HG02763 (cell line): ENCODE results near the gene NDUFS2.
A peak's percentile ranks its signal among the peaks of the same experiment; 100 is the strongest.

Experiments
- ATAC-seq: cut with Tn5 transposase; IDR thresholded peaks from one replicate; pipeline ENCODE4 v1.9.1; 2021; ENCODE audit warnings: mild to moderate bottlenecking, moderate library complexity; ENCODE audit not compliant: unreplicated experiment

NDUFS2 gene

DNA sequence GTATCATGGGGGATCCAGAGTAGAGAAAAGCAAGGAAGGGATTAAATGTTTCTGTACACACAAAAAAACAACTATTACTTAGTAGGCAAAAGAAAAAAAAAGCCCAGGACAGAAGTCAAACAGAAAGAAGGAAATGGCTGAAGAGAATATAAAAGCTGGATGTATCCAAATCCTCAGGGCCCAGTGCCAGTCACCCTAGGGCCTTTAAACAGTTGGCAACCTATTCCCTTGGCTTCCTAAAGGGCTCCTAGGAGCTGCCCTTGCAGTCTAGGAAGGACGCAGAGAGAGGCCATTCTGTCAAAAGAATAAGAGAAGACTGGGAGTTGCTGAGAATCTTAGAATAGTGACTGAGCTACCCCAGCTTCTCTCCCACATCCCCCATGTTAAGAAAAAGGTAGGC is 29.8 kb upstream of the NDUFS2 start:
- no peak for ATAC-seq

DNA sequence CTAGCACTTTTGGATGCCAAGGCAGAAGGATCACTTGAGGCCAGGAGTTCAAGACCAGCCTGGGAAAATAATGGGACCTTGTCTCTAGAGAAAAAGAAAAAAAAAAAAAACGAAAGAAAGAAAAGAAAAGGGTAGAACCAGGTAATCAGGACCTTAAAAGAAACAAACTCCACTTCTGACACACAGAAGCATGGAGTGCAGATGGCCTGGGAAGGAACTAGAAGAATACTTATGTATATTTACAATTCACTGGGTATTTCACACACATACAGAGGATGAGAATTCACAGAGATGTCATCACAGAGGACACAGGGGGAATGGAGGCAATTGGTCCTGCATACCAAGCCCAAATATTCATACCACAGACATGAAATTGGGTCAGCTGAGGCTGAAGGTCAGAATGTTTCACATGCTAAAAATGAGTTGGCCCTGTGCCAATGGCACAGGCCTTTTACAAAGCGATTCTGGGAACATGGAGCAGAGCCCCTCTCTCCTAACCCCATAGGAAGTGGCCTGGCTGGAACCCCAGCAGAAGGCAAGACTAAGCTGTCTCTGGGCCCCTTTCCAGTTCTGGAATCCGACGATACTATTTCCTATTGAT is 29.3 kb upstream of the NDUFS2 start:
- ATAC-seq: no peak

DNA sequence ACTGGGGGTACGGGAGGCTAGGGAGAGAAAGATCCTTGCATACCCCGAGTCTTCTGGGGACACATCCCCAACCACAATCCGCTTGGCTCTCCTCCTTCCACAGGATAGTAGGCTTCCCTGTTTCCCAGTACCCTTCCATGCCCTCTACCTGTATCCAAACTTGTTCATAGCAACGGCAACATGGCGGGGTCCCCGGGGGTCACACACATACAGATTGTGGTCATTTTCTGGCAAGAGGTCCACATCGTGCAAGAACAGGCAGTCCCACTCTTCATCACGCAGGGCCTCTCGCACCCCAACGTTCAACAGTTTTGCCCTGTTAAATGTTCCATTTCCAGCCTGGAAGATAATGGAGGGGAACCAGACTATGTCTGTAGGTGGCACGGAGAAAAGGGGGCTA is 28.5 kb upstream of the NDUFS2 start:
- no peak for ATAC-seq

DNA sequence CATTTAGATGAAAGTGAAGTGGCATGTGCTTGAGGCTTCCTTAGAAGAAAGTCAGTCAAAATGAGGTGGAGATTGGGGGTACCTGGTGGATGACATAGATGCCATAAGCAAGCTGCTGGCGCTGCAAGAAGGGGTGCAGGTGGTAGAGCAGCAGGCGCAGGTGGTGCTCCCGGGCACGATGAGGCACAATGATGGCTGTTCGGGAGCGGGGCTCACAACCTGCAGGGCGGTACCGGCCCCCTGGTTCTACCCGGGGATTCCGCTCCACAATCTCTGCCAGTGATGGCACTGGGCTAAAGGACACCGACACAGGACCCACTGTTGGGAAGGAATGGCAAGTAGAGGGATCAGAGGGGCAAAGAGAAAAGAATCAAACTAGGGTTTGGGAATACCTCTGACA is 27.3 kb upstream of the NDUFS2 start:
- ATAC-seq: no peak

DNA sequence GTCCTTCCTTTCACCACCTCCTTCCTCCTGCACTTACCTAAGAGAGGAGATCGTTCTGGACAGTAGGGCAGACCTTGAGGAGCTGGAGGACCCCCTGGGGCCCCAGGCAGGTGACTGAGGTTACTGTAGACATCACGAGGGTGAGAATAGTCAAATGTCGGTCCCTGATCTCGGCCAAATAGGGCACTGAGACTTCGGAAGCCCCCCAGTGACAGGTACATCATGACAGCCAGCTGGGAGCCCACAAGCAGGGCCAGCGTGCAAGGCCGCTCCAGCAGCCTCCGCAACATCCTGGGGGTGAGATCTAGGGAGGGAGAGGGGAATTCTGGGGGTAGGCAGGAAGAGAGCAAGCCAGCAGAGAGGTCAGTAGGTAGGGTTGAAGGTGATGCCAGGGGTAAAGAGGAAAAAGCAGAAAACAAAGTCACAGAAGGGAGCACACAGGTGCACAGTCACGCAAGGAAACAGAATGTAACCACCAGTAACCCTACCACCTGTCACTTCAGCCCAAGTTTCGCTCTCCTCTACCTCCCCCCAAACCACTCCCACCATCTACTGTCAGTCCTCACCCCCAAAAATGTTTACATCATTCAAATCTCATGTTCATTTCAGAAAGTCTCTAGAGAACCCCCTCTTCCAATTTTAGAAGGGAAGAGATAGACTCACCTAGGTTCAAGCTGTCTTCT is 26.3 kb upstream of the NDUFS2 start:
- no peak for ATAC-seq

DNA sequence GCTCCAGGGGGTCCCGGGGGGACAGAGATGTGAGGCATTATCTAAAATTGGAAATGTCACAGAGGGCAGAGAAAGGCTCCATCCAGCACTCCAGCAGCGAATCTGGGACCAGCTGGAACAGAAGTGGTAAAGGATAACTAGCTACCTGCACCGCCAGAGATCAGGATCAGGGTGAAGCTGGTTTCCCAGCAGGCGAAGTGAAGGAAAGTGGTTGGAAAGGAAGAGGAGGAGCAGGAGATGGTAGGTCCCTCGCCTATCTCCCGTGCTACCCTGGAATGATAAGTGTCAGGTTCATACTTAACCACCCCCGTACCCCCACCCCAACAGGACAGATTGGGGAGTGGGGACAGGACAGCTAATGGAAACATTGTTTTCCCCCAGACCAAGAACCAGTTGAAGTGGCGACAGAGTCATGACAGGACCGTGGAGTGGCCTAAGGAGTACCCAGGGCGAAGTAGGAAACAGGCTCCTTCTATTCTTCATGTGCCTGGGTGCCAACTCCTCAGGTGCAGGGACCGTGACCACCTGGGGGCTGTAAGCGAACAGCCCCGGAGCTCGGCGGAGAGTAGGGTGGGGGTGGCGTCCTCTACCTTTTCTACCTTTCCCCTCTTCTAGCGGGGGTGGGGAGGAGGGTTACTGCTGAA is 25.6 kb upstream of the NDUFS2 start:
- no peak for ATAC-seq

DNA sequence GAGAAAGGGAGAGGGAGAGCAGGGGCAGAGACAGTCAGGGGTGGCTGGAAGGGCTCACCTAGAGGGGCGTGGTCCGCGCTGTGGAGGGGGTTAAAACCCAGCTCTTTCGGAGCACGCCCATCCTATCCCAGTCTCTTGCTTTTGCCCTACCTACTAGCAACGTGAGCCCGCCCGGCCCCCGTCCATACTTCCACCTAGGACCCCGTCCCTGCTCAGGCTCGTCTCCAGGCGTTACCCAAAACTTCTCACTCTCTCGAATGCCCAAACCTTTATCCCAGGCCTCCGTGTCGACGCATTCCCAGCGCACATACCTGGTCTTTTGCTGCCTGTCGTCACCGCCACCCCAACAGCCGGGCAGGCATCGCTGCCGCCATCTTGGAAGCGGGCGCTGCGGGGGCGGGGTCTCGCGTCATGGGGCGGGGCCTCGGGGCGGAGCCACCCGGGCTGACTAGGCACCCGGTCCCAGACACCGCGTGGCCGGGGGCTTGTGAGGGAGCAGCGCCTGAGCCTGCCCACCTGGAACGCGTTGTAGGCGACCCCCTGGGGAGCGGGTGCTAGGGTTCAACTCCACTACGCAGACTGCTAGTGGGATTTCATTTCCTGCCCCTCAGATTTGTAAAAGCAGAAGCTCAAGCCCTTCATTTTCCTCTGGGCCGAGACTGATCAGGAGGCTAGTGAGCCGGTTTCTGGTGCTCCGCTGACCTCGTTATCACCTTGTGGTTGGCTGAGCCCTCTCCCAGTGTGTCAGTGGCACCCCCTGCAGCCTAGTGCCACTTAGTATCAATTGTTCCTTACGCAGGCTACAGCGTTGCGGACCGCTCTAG is 24.8 kb upstream of the NDUFS2 start, which contains the start of gene B4GALT3:
TSS of gene B4GALT3 (minus strand) at position 396 of the 824 bp plus-strand sequence. CDS start 1,447 bp downstream, outside the sequence.
- ATAC-seq: peak; percentile 74

DNA sequence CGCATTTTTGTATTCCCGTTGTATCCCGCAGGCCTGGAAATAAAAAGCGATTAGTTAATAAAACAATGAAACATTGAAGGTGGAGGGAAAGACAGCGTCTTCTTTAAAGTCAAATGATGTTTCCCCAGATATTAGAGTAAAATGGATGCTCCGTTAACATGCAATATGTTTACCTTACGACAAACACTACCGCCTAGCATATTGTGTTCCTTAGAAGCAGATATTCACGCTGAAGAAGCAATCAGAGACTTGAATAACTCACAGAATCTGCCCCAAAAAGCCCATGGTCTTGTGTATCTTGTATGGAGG is 24.3 kb upstream of the NDUFS2 start:
- ATAC-seq: no peak

DNA sequence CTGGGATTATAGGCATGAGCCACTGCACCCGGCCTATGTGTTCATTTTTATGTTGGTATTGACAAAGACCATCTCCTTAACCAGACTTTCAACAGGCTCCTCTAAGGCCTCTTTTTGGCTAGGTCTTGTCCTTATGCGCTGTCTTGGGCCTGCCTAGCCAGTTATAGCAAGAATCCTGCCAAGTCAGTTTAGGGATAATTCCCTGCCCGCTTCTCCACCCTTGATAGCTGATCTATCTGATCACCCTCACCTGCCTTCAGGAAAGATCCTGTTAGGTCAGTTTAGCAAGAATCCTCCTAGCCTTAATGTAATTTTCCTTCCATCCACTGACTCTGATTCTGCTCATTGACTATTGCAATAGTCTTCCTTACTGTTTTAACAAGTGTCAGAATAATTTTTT is 22.5 kb upstream of the NDUFS2 start:
- ATAC-seq: no peak

DNA sequence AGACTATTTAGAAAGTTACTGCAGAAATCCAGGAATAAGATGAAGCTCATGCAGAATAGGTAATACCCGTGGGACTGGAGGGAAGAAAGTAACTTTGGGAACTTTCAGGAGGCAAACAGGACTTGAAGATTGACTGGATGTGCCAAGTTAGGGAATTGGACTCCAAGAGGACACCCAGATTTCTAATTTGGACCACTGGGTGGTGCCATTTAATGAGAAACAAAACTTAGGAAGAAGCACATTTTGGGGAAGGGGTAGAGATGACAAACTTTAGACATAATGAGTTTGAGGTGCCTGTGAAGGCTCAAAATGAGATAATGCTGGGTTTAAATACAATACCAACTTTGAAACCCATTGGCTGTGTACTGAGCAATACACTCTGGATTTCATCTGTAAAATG is 21.5 kb upstream of the NDUFS2 start:
- ATAC-seq: no peak

DNA sequence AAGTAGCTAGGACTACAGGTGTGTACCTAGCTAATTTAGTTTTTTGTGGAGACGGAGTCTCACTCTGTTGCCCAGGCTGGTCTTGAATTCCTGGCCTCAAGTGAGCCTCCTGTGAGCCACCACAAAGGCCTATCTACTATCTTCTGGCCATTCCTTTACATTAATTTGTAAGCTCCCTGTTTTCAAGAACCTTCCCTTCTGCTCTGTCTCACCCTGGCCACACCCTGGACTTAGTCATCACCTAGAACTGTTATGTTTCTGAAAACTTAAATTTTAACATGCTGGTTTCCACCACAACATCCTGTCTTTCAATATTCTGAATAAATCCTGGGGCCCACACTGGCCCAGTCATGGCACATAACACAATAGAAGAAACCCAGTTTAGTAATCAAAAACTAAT is 20.0 kb upstream of the NDUFS2 start:
- ATAC-seq: peak; percentile 33

DNA sequence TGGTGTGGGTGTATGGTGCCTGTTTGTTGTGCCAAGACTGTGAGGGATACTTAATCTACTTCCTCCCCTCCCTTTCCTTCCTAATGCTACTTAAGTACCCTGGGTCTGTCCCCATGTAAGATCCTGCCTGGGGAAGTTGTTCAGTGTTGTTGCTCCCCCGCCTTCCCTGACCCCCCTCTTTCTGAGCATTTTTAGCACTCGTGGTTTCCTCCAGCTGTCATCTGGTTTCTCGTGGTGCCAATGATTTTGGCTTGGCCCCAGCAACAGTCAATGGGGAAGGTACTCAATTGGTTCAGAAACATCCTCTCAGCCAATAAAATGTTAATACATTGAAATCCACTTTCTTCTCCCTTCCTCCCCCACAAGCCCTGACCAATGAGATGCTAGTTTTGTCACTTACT is 16.9 kb upstream of the NDUFS2 start:
- peak; percentile 66 for ATAC-seq

DNA sequence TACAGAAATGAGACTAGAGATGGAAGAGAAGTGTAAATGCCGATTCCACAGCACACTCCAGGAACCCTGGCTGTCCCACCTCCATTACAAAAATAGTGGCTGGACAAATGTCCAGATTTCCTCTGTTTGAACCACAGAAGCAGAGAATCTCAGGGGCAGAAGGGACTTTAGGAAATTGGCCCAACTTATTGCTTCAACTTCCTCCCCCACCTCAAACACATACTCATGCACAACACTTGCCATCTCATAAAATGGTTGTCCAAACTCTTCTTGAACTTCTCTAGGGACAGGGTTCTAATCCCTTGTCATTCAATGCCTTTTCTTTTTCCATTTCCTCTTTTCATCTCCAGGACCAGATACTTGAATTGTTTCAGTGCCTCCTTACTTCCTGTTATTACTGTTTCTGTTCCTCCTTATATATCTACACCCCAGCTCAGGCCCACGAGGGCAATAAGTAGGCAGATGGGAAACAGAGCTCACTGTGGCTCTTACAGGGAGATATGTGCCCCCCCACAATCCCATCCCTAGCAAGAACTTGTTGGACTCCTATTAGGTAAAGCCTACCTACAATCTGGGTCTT is 16.3 kb upstream of the NDUFS2 start:
- ATAC-seq: peak; percentile 6

DNA sequence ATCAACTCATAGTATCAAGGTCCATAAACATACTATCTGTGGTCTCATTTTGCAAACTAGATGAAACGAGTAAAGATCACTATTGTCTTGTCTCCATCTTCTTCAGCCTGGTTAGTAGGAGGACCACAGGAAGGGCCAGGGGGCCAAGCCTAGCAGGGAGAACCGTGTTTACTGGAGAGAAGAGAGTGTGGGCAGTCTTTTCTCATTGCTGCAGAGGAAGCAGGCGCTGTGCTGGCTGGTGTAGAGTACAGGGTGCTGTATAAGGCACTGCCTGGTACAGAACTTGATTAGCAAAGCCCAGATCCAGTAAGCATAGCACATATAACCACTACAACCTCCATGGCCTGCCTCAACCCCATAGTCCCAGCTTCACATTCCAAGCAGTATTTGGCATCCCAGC is 14.9 kb upstream of the NDUFS2 start:
- ATAC-seq: no peak

DNA sequence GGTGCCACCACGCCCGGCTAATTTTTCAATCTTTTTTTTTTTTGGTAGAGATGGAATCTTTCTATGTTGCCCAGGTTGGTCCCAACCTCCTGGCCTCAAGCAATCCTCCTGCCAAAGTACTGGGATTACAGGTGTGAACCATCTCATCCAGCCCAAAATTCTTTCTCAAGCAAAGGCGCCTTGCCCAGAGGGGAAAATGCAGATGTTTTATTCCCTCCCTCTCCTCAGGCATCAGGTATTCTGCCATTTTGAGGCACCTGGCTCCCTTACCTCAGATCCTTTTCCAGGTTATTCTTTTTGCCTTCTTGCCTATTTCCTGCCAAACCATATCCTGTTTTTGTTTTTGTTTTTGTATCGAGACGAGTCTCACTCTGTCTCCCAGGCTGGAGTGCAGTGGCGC is 13.8 kb upstream of the NDUFS2 start:
- ATAC-seq: no peak

DNA sequence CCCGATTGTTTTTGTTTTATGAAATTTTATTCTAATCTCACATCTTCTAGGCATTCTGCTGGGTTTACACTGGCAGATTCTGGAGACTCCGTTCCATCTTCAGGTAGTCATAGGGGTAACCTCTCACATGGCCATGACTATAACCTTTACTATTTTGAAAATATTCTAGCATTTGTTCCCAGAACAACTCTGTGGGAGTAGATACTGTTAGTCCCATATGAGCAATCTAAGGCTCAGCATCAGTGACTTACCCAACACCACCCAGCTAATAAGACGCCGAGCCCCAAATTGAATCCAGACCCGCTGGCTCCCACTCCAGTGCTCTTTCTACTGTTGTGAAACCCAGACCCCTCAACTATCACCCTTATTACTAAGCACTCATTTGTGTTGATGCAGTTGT is 13.1 kb upstream of the NDUFS2 start:
- ATAC-seq: no peak

DNA sequence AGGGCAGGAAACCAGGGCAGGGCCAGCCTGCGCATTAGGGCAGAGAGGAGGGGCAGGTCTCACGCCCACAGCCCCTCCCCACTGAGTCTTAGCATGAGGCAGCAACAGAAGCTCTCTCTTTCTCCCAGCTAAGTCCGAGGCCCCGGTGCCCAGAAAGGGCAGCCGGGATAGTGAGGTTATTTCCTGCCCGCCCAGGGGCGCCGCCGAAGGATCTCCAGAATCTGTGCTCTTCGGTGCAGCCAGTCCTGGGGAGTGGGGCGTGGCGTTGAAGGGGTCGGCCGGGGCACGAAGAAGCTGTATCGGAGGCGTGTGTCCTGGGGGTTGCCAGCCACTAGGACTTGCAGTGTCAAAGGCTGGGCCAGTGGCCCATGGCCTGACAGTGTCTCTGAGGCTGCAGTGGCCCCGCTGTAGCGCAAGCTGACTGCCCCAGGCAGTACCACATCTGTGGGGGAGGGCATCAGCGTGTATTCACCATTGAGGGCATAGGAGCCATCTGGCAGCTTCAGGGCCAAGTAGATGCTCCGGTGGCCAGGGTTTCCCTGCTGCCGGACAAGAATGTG is 11.1 kb upstream of the NDUFS2 start:
- ATAC-seq: no peak

DNA sequence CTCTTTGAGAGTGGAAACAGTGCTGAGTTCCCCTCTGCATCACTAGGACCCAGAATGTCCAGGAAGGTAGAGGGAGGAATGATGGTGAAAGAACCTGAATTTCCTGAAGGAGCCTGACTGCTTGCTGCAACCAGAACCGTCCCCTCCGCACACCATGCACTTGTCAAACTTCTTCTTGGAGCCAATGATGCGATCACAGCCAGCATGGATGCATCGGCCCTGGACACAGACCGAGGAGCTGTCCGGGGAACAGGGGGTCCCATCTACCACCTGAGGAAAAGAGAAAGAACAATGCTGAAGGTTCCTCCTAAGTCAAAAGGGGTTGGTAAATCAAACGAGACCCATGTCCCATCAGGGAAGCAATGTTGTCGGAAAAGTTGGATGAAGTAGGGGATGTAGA is 10.2 kb upstream of the NDUFS2 start:
- no peak for ATAC-seq

DNA sequence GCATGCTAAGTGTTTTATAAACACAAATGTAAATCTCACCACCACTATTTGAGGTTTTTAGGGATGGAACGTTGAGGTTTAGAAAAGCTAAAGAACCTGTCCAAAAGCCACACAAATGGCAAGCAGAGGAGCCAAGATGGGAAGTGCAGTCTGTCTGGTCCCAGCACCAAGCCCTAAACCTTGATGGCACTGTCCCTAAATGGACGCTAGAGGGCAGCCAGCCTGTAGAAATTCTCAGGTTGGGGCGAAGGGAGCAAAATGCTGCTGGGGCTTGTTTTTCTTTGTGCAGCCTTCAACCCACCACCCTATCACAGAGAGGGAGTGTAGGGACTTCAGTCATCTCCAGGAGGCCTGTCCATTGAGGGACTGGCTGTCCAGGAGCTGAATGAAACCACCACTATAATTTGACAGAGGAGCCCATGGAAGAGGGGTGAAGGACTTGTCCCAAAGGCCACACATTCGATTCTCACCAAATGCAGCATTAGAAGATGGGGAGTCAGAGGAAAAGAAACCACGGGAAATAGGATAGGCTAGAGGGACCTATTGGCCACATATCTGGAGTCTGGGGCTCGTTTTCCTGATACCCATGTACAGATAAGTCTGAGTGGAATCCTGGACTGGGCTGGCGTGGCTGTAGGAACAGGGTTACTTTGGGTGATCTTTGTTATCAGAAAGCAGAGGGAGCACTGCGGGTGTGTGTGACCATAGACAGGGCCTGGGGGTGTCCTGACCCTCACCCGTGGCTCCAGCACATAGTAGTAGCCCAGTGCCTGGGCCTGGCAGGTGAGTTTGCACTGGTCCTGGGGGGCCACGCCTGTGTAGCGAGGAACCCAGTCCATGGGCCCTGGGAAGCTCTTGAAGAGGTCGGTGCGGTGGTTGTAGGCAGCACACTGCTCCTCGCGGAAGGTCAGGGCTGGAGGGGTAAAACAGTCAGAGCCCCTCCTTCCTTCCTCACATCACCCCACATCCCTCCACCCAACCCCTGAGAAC is 9.4 kb upstream of the NDUFS2 start:
- no peak for ATAC-seq
